Measurements from ENCODE around the gene RUNX1.

GRCh38 chr21:35044770-35045541, 4.1 kb downstream of the RUNX1 start:
- TF ChIP-seq, protein P1, sequence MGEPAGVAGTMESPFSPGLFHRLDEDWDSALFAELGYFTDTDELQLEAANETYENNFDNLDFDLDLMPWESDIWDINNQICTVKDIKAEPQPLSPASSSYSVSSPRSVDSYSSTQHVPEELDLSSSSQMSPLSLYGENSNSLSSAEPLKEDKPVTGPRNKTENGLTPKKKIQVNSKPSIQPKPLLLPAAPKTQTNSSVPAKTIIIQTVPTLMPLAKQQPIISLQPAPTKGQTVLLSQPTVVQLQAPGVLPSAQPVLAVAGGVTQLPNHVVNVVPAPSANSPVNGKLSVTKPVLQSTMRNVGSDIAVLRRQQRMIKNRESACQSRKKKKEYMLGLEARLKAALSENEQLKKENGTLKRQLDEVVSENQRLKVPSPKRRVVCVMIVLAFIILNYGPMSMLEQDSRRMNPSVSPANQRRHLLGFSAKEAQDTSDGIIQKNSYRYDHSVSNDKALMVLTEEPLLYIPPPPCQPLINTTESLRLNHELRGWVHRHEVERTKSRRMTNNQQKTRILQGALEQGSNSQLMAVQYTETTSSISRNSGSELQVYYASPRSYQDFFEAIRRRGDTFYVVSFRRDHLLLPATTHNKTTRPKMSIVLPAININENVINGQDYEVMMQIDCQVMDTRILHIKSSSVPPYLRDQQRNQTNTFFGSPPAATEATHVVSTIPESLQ (CRISPR knock-in tag; conservative IDR thresholded peaks at IDR 0.05): no peak
- TF ChIP-seq ZFP1 (CRISPR knock-in tag; IDR thresholded peaks at IDR 0.05) (no peak), TCF12 (IDR thresholded peaks at IDR 0.05) (no peak), TCF12 (CRISPR knock-in tag; IDR thresholded peaks at IDR 0.05) (no peak), ZNF788 (CRISPR knock-in tag; IDR thresholded peaks at IDR 0.05; ENCODE audit: borderline replicate concordance) (no peak), ZNF18 (CRISPR knock-in tag; IDR thresholded peaks at IDR 0.05; ENCODE audit: insufficient replicate concordance) (no peak), YY1 (IDR thresholded peaks at IDR 0.05; ENCODE audit: insufficient read depth, insufficient replicate concordance, low read depth, low read length) (no peak)

All from HepG2 (cell line).